ENCODE results near the gene UBE3A.

The UBE3A gene

GRCh38 chr15:25406261-25406660 is 32.6 kb downstream of the UBE3A start (continued):
- no peak for TF ChIP-seq CSRNP3 (CRISPR knock-in tag; IDR thresholded peaks at IDR 0.05)
- TF ChIP-seq ZFP30 (CRISPR knock-in tag; IDR thresholded peaks at IDR 0.05) = no peak
- TF ChIP-seq OSR1 (CRISPR knock-in tag; IDR thresholded peaks at IDR 0.05) = no peak
- no peak for TF ChIP-seq ESRRG (CRISPR knock-in tag; IDR thresholded peaks at IDR 0.05)
- TF ChIP-seq BACH2 (CRISPR knock-in tag; IDR thresholded peaks at IDR 0.05; ENCODE audit: borderline replicate concordance) = no peak

GRCh38 chr15:25403771-25404170 is 35.1 kb downstream of the UBE3A start:
- TF ChIP-seq ARNTL (CRISPR knock-in tag; IDR thresholded peaks at IDR 0.05; ENCODE audit: borderline replicate concordance, low read depth) (no peak), BACH2 (CRISPR knock-in tag; IDR thresholded peaks at IDR 0.05; ENCODE audit: borderline replicate concordance) (no peak), ZNF565 (CRISPR knock-in tag; conservative IDR thresholded peaks at IDR 0.05; ENCODE audit: low read depth) (no peak), CSRNP3 (CRISPR knock-in tag; IDR thresholded peaks at IDR 0.05) (no peak), ESRRG (CRISPR knock-in tag; IDR thresholded peaks at IDR 0.05) (no peak), ZNF8 (CRISPR knock-in tag; IDR thresholded peaks at IDR 0.05) (no peak), TCF4 (CRISPR knock-in tag; IDR thresholded peaks at IDR 0.05; ENCODE audit: borderline replicate concordance) (no peak), ZNF70 (CRISPR knock-in tag; IDR thresholded peaks at IDR 0.05) (no peak), TOX (CRISPR knock-in tag; IDR thresholded peaks at IDR 0.05; ENCODE audit: borderline replicate concordance) (no peak), CSDC2 (CRISPR knock-in tag; IDR thresholded peaks at IDR 0.05) (no peak), PPARA (CRISPR knock-in tag; IDR thresholded peaks at IDR 0.05; ENCODE audit: borderline replicate concordance) (no peak)
- ATAC-seq = no peak

GRCh38 chr15:25402342-25402741 is 36.5 kb downstream of the UBE3A start:
- no peak for ATAC-seq

More at GRCh38 chr15:25402342-25402741, 36.5 kb downstream of the UBE3A start:
- TF ChIP-seq SNAI2 (CRISPR knock-in tag; IDR thresholded peaks at IDR 0.05) (no peak), TSHZ2 (CRISPR knock-in tag; IDR thresholded peaks at IDR 0.05) (no peak), TCF4 (CRISPR knock-in tag; IDR thresholded peaks at IDR 0.05; ENCODE audit: borderline replicate concordance) (no peak), BACH2 (CRISPR knock-in tag; IDR thresholded peaks at IDR 0.05; ENCODE audit: borderline replicate concordance) (no peak), ZFP3 (CRISPR knock-in tag; IDR thresholded peaks at IDR 0.05) (no peak), POU6F1 (CRISPR knock-in tag; IDR thresholded peaks at IDR 0.05; ENCODE audit: borderline replicate concordance, low read depth) (no peak), CSRNP3 (CRISPR knock-in tag; IDR thresholded peaks at IDR 0.05) (no peak), ESRRG (CRISPR knock-in tag; IDR thresholded peaks at IDR 0.05) (no peak), PATZ1 (CRISPR knock-in tag; IDR thresholded peaks at IDR 0.05; ENCODE audit: borderline replicate concordance) (no peak), PPARA (CRISPR knock-in tag; IDR thresholded peaks at IDR 0.05; ENCODE audit: borderline replicate concordance) (no peak), RARB (CRISPR knock-in tag; IDR thresholded peaks at IDR 0.05) (no peak)
